ENCODE data around the gene ART1. TPM values are rescaled to one million over a fixed set of nuclear protein-coding genes. Genes with fewer than 3 reads are reported as not detected.
A peak's percentile ranks its signal among the peaks of the same experiment; 100 is the strongest.
"Not testable (repeated sequence)": the region's sequence is repeated elsewhere in the genome, so short reads cannot be mapped to it uniquely, and the experiment has no call there.

ART1 gene, protein sequence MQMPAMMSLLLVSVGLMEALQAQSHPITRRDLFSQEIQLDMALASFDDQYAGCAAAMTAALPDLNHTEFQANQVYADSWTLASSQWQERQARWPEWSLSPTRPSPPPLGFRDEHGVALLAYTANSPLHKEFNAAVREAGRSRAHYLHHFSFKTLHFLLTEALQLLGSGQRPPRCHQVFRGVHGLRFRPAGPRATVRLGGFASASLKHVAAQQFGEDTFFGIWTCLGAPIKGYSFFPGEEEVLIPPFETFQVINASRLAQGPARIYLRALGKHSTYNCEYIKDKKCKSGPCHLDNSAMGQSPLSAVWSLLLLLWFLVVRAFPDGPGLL
- not detected in 2 replicates for total RNA-seq

DNA sequence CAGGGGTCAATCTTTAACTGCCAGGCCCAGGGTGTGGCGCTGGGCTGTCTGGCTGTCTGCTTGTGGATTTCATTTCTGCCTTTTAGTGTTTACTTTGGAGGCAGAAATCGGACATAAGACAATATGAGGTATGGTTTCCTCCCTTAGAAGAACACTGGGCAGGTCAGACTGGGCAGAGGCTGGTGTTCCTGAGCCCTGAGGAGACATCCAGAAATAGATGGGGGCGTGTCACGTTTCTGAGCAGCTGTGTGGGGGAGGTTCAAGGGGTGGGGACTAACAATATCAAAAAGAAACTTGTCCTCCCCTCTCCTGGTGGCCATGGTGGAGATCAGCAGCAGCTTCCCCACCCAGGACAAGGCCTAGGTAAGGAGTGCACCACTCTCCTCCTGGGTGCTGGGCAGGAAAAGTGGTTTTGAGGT lies at the start of gene ART1:
ART1 (plus strand) TSS at position 312 of the 419 bp plus-strand sequence. CDS start 14,086 bp downstream, outside the sequence.
- no peaks in the 10 kb centered on the region for H3K9me3 Mint-ChIP-seq
- DNase-seq = no peak
- intact Hi-C loops (cut with micrococcal nuclease) = no loop called here
- peaks cover 5% of the 10 kb centered on the region for H3K4me1 Mint-ChIP-seq
- H3K4me3 Mint-ChIP-seq = no peak within 1 kb of the TSS
- H3K27ac Mint-ChIP-seq = no peak within 1 kb of the TSS
- peaks cover 44% of the 10 kb centered on the region for H3K27me3 Mint-ChIP-seq
- H3K36me3 Mint-ChIP-seq (ENCODE audit: low read depth) = no peaks in the 10 kb centered on the region

DNA sequence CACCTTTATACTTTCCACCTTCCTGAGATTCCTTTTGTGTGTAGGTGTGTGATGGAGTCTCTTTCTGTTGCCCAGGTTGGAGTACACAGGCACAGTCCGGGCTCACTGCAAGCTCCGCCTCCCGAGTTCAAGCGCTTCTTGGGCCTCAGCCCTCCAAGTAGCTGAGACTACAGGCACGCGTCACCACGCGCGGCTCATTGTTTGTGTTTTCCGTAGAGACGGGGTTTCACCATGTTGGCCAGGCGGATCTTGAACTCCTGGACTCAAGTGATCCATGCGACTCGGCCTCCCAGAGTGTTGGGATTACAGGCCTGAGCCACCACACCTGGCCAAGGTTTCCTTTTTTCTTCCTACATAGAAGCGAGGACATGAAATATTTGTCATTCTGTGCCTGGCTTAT lies 47.2 kb upstream of the ART1 start:
- H3K36me3 Mint-ChIP-seq (ENCODE audit: low read depth); DNase-seq; H3K27ac Mint-ChIP-seq; intact Hi-C loops (cut with micrococcal nuclease); H3K27me3 Mint-ChIP-seq; H3K9me3 Mint-ChIP-seq; H3K4me3 Mint-ChIP-seq; H3K4me1 Mint-ChIP-seq: not testable (repeated sequence)

DNA sequence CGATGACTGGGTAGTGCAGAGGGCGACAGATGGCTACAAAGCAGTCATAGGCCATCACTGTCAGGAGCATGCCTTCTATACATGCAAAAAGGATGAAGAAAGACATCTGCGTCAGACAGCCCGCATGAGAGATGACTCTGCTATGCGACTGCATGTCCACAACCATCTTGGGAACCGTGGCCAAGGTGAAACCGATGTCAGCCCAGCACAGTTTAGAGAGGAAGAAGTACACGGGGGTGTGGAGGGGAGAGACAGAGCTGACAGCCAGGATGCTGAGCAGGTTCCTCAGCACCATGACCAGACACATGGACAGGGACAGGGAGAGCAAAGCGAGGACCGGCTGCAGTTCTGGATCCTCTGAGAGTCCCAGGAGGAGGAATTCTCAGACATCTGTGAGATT lies 44.7 kb upstream of the ART1 start:
- H3K9me3 Mint-ChIP-seq; H3K36me3 Mint-ChIP-seq (ENCODE audit: low read depth); H3K4me1 Mint-ChIP-seq; H3K27me3 Mint-ChIP-seq; H3K27ac Mint-ChIP-seq; intact Hi-C loops (cut with micrococcal nuclease); DNase-seq; H3K4me3 Mint-ChIP-seq: not testable (repeated sequence)

DNA sequence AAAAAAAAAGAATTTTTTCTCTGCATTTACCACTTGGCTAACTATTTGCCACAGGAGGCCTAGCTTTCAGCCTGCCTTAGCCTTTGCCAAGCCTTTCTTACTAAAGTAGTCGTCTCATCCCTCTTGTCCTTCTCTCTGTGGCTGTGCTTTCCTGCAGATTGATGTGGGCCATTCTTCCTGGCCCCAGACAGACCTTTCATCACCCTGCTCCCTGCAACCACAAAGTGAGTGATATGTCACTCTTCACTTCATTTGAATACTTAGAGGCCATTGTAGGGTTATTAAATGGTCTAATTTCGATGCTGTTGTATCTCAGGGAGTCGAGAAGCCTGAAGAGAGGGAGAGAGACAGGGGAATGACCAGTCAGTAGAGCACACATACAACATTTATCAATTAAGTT lies 40.8 kb upstream of the ART1 start:
- intact Hi-C loops (cut with micrococcal nuclease) = no loop called here
- H3K27ac Mint-ChIP-seq = no peak overlapping the region

DNA sequence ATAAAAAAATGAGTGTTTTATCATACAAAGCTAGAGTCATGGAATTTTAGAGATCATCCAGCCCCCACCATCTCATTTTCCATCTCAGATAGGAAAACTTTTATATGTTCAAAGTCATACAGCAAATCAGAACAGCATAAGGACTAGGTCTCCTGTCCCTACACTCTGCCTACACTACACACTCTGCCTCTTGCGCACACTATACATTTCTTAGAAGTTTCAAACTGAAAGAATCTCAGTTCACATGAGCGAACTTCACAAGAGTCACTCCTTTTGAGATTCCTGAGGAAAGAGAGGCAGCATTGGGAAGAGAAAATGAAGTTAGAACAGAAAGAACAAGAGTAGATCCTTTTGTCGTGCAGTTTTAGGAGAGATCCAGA lies 39.7 kb upstream of the ART1 start:
- no peak for DNase-seq
- Mint-ChIP-seq H3K9me3 (no peaks in the 10 kb centered on the region), H3K36me3 (ENCODE audit: low read depth) (no peaks in the 10 kb centered on the region), H3K4me1 (no peaks in the 10 kb centered on the region), H3K27me3 (peaks cover 3% of the 10 kb centered on the region), H3K4me3 (no peak overlapping the region), H3K27ac (no peak overlapping the region)
- intact Hi-C loops (cut with micrococcal nuclease) = no loop called here

More for the DNA sequence above, 40.8 kb upstream of the ART1 start:
- Mint-ChIP-seq H3K36me3 (ENCODE audit: low read depth) (no peaks in the 10 kb centered on the region), H3K27me3 (peaks cover 3% of the 10 kb centered on the region), H3K4me1 (no peaks in the 10 kb centered on the region), H3K4me3 (no peak overlapping the region), H3K9me3 (no peaks in the 10 kb centered on the region)
- DNase-seq = no peak

DNA sequence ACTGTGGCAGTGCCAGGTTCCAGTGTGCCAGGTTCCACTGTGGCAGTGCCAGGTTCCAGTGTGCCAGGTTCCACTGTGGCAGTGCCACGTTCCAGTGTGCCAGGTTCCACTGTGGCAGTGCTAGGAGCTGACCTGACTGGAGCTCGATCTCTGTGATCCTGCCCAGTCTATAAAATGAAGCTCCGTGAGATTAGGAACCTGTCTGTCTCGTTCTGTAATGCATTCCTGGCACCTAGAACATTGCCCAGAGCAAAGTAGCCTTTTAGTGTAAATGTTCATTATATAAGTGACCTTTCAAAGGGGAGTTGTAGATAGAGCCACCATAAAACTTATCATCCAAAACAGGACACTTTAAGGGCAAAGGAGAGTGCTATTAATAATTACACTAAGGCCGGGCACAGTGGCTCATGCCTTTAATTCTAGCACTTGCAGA lies 39.1 kb upstream of the ART1 start:
- H3K4me3 Mint-ChIP-seq = no peak overlapping the region
- DNase-seq = no peak
- no peak overlapping the region for H3K27ac Mint-ChIP-seq
- intact Hi-C loops (cut with micrococcal nuclease) = no loop called here
- no peaks in the 10 kb centered on the region for H3K9me3 Mint-ChIP-seq
- H3K27me3 Mint-ChIP-seq = peaks cover 3% of the 10 kb centered on the region
- H3K36me3 Mint-ChIP-seq (ENCODE audit: low read depth) = no peaks in the 10 kb centered on the region
- no peaks in the 10 kb centered on the region for H3K4me1 Mint-ChIP-seq

DNA sequence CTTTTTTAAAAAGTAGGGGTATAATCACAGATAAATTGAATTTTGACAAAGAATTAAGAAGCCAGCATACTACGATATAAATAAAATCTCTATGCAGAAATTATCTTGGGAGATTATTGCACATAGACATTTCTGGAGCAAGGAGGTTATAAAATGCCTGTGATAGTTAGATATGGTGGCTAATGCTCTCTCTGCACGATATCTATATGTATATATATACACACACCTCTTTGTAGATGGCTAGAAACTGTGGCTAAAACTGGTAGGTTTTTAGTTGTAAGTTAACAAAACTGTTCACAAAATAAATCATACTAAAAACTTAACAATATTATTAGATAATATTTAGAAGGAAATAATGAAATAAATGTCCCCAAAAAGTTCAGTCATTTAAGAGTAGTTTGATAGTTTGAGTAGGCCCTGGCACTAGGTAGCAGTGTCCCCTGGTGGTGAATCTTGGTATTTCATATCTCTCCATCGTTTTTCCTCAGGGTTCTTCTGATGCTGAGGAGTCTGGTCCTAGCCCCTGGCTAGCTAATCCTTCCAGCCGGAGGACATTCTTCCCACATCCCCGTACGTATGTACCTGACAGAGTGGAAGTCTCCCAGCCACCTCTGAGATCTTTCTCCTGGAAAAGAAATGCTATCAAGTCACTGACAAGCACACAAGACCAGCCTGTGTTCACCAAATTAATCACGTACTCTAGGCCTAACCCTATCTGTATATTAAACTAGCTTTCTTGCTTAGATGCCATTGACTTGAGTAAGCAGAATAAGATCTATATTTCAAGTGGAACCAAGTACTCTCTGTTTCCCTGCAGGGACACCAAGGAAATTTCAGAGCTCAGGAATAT lies 35.3 kb upstream of the ART1 start:
- H3K27ac Mint-ChIP-seq = no peak overlapping the region
- H3K4me3 Mint-ChIP-seq = no peak overlapping the region
- peaks cover 5% of the 10 kb centered on the region for H3K27me3 Mint-ChIP-seq
- no peaks in the 10 kb centered on the region for H3K36me3 Mint-ChIP-seq (ENCODE audit: low read depth)
- peaks cover 9% of the 10 kb centered on the region for H3K4me1 Mint-ChIP-seq
- intact Hi-C loops (cut with micrococcal nuclease) = loop anchor here (10.0 kb wide), 1 partner anchor 155 kb away; no protein-coding TSS in a partner anchor
- DNase-seq = peak; percentile 80
- no peaks in the 10 kb centered on the region for H3K9me3 Mint-ChIP-seq

DNA sequence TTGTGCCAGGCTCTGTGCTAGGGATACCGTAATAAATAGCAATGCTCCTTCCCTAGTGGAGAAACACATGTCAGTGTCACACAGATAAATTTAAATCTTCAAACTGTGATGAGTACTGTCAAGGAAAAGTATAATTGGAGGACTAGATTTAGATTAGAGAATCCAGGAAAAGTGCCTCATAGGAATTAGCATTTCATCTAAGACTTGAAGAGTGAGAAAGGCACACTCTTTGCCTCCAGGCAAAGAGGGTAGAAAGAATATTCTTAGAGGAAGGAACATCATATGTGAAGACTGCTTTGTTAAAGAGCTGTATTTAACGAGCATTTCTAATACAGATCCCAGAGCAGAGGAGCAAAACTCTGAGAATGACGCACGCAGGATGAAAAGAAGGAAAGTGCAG lies 34.1 kb upstream of the ART1 start:
- no peak overlapping the region for H3K27ac Mint-ChIP-seq
- H3K27me3 Mint-ChIP-seq = peaks cover 5% of the 10 kb centered on the region
- no peak overlapping the region for H3K4me3 Mint-ChIP-seq
- H3K4me1 Mint-ChIP-seq = peaks cover 14% of the 10 kb centered on the region
- no peak for DNase-seq
- intact Hi-C loops (cut with micrococcal nuclease) = loop anchor here (10.0 kb wide), 1 partner anchor 156 kb away; no protein-coding TSS in a partner anchor
- no peaks in the 10 kb centered on the region for H3K9me3 Mint-ChIP-seq
- H3K36me3 Mint-ChIP-seq (ENCODE audit: low read depth) = no peaks in the 10 kb centered on the region

DNA sequence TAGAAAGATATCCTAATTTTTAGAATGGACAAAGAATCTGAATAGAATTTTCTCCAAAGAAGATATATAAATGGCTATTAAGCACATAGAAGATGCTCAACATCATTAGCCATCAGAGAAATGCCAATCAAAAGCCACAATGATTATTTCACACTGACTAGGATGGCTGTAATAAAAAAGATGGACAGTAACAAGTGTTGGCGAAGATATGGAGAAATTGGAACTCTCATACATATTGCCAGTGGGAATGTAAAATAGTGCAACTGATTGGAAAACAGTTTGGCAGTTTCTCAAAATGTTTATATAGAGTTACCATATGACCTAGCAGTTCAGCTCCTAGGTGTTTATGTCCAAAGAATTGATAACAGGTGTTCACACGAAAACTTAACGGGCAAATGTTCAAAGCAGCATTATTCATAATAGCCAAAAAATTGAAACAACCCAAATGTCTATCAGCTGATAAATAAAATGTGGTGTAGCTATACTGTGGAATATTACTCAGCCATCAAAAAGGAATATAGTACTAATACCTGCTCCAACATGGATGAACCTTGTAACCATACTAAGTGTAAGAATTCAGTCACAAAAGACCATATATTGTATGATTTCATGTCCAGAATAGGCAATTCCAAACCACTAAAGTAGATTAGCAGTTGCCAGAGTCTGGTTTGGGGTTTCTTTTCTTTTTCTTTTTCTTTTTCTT lies 32.8 kb upstream of the ART1 start:
- DNase-seq = no peak
- no peaks in the 10 kb centered on the region for H3K36me3 Mint-ChIP-seq (ENCODE audit: low read depth)
- intact Hi-C loops (cut with micrococcal nuclease) = loop anchor here (10.0 kb wide), 1 partner anchor 157 kb away; no protein-coding TSS in a partner anchor

DNA sequence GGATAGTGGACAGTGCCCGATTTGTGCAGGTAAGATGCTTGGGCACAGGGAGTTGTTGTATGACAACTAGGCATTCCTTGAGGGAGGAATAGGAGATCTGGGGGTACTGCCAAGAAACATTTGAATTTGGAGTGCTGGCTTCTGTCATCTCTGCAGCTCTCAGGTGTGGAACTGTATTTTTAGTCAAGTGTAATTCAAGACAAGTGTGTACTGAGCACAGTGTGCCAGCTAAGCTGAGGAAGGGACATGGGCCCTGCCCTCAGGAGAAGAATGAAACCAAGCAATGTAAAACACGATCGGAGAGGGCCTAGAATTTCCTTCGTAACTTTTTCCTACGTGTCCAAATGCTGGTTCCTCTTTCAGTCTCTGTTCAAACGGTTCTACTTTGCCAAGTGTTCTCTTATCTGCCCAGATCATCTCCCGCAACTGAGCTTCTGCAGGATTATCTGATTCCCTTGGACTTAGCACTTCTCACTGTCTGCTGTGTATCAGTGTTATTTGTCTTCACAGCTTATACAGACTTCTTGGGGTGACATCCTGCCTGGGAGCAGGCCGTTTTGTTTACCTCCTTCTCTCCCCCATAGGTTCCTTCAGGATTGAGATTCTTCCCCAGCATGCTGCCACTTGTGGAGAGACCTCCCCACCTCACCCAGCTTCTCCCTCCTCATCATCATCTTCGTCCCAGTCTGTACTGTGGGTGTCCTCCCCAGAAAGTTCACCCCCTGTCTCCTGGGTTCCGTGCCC lies 30.8 kb upstream of the ART1 start:
- Mint-ChIP-seq H3K36me3 (ENCODE audit: low read depth) (no peaks in the 10 kb centered on the region), H3K27me3 (peaks cover 2% of the 10 kb centered on the region), H3K27ac (peak overlapping the region; percentile 32), H3K9me3 (no peaks in the 10 kb centered on the region), H3K4me1 (peaks cover 14% of the 10 kb centered on the region), H3K4me3 (peak overlapping the region; percentile 53)
- DNase-seq = no peak
- intact Hi-C loops (cut with micrococcal nuclease) = loop anchor here (10.0 kb wide), 1 partner anchor 159 kb away; no protein-coding TSS in a partner anchor

More for the DNA sequence above, 32.8 kb upstream of the ART1 start:
- Mint-ChIP-seq H3K27ac (no peak overlapping the region), H3K4me3 (no peak overlapping the region), H3K9me3 (no peaks in the 10 kb centered on the region), H3K4me1 (peaks cover 14% of the 10 kb centered on the region), H3K27me3 (peaks cover 5% of the 10 kb centered on the region)

DNA sequence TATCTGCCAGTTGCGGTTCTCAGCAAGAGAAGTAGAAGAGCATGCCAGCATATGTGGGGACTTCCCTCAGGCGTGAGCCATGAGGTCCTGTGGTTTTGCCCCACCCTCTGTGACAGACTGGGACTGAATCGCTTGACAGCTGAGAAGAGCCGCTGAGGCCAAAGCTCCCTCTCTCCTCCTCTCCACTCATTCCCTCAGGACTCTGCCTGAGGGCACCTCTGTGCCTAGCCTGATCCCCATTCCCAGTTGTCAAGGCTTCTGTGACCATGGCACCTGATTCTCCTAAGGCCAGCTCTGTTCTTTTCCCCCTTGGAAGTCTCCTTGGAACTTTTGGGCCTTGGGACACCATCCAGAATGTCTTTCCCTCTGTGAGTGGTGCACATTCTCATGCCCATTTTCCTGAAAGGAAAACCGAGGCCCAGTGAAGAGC lies 30.2 kb upstream of the ART1 start:
- H3K36me3 Mint-ChIP-seq (ENCODE audit: low read depth) = no peaks in the 10 kb centered on the region
- H3K4me3 Mint-ChIP-seq = peak overlapping the region; percentile 53
- peaks cover 14% of the 10 kb centered on the region for H3K4me1 Mint-ChIP-seq
- peak; percentile 80 for DNase-seq
- H3K9me3 Mint-ChIP-seq = no peaks in the 10 kb centered on the region
- H3K27ac Mint-ChIP-seq = peak overlapping the region; percentile 32
- intact Hi-C loops (cut with micrococcal nuclease) = loop anchor here (10.0 kb wide), 1 partner anchor 160 kb away; no protein-coding TSS in a partner anchor
- peaks cover 2% of the 10 kb centered on the region for H3K27me3 Mint-ChIP-seq

DNA sequence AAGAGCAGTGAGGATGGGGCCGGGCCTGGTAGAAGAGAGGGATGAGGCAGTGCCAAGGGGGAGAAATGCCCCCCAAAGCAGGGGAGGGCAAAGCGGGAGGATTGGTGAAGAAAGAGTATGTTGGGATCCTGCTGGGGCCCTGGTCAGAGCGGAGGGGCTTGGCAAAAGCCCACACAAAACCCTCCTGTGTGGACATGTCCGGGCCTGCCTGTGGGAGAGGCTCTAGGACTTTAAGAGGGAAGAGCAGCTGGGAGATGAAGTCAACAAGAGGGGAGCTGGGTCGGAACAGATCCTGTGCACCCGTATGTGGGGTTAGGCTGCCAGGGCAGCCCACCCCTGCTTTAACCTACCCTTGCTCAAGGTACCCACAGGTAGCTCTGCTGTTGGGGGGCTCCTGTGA lies 28.9 kb upstream of the ART1 start:
- Mint-ChIP-seq H3K4me3 (no peak overlapping the region), H3K27me3 (no peaks in the 10 kb centered on the region), H3K36me3 (ENCODE audit: low read depth) (no peaks in the 10 kb centered on the region), H3K27ac (no peak overlapping the region), H3K9me3 (no peaks in the 10 kb centered on the region), H3K4me1 (peaks cover 14% of the 10 kb centered on the region)
- no peak for DNase-seq
- intact Hi-C loops (cut with micrococcal nuclease) = loop anchor here (10.0 kb wide), 1 partner anchor 161 kb away; no protein-coding TSS in a partner anchor

Data from activated CD4-positive, alpha-beta T cell treated with anti-CD3 and anti-CD28 coated beads, Interleukin-2, amount 10 ng/mL, durations not matched to agents 24 days and 14 days (primary cell).